Measurements from ENCODE around the gene C9orf50.

GRCh38 chr9:129633207-129633606 lies 12.3 kb upstream of the C9orf50 start:
- TF ChIP-seq YY1 (IDR thresholded peaks at IDR 0.05; ENCODE audit: low read depth): no peak
- TF ChIP-seq FOXM1 (IDR thresholded peaks at IDR 0.05; ENCODE audit: borderline replicate concordance, low read depth): no peak
- no peak for TF ChIP-seq TAF1 (IDR thresholded peaks at IDR 0.05; ENCODE audit: low read depth)
- TF ChIP-seq CREB1 (IDR thresholded peaks at IDR 0.05; ENCODE audit: low read depth): no peak
- no peak for TF ChIP-seq RAD21 (IDR thresholded peaks at IDR 0.05; ENCODE audit: low read depth)

All from Ishikawa (cell line).